CD8-positive, alpha-beta memory T cell (primary cell): Measurements from ENCODE around the gene GNAI2. TPM values are rescaled to one million over a fixed set of nuclear protein-coding genes. Genes with fewer than 3 reads are reported as not detected.
A peak's percentile ranks its signal among the peaks of the same experiment; 100 is the strongest.

Experiments used
- CTCF ChIA-PET: fragments of 350-600 bp; sonication (Branson Sonifier 250); formaldehyde crosslinking; loops from one replicate; lab custom pipeline; 2021; ENCODE audit warnings: antibody characterized with exemption; lab: Charles Lee
- POLR2A ChIA-PET: fragments of 350-600 bp; sonication (Branson Sonifier 250); formaldehyde crosslinking; loops from one replicate; lab custom pipeline; 2021; ENCODE audit warnings: antibody characterized with exemption; lab: Charles Lee
- DNase-seq, 5 donors: peaks; one replicate each; pipeline versions ENCODE4 v3.0.0 to v3.0.0-alpha.2; 2020 to 2022; ENCODE audit warnings: mixed read lengths in 1 of 5
- H3K27ac ChIP-seq: one replicate; pipeline ENCODE4 v1.7.0; 2013; ENCODE audit warnings: low read depth, mild to moderate bottlenecking, low read length, moderate library complexity
- H3K27me3 ChIP-seq: 2 replicates; pipeline ENCODE4 v1.7.0; 2013; ENCODE audit warnings: low read length, mild to moderate bottlenecking; ENCODE audit not compliant: insufficient read depth, poor library complexity, severe bottlenecking
- H3K36me3 ChIP-seq: 2 replicates; pipeline ENCODE4 v1.7.0; 2013; ENCODE audit warnings: mild to moderate bottlenecking, low read length, moderate library complexity; ENCODE audit not compliant: insufficient read depth
- H3K4me1 ChIP-seq: 2 replicates; pipeline ENCODE4 v1.7.0; 2013; ENCODE audit warnings: mild to moderate bottlenecking, low read length, moderate library complexity; ENCODE audit not compliant: insufficient read depth
- H3K4me3 ChIP-seq: 2 replicates; pipeline ENCODE4 v1.7.0; 2013; ENCODE audit warnings: mild to moderate bottlenecking, low read length
- H3K9me3 ChIP-seq: 2 replicates; pipeline ENCODE4 v1.7.0; 2013; ENCODE audit warnings: mild to moderate bottlenecking, low read length
- H3K27ac Mint-ChIP-seq, 8 donors: one replicate each; pipeline ENCODE4 v1.8.0; 2020 to 2021; ENCODE audit warnings: mixed read lengths in 8 of 8, mild to moderate bottlenecking in 6 of 8, inconsistent platforms in 3 of 8, moderate library complexity in 3 of 8
- H3K27me3 Mint-ChIP-seq, 2 donors: one replicate each; pipeline ENCODE4 v1.8.0; 2020 to 2021; ENCODE audit warnings: mixed read lengths in 2 of 2, mild to moderate bottlenecking in 1 of 2, moderate library complexity in 1 of 2
- H3K36me3 Mint-ChIP-seq, 3 donors: one replicate each; pipeline ENCODE4 v1.8.0; 2020 to 2021; ENCODE audit warnings: mixed read lengths in 3 of 3, inconsistent platforms in 1 of 3, mild to moderate bottlenecking in 1 of 3
- H3K4me1 Mint-ChIP-seq, 3 donors: one replicate each; pipeline ENCODE4 v1.8.0; 2020 to 2021; ENCODE audit warnings: mixed read lengths in 3 of 3, inconsistent platforms in 1 of 3, mild to moderate bottlenecking in 1 of 3
- H3K4me3 Mint-ChIP-seq, 7 donors: one replicate each; pipeline ENCODE4 v1.8.0; 2020 to 2021; ENCODE audit warnings: mixed read lengths in 7 of 7, mild to moderate bottlenecking in 6 of 7, moderate library complexity in 4 of 7, inconsistent platforms in 2 of 7
- H3K9me3 Mint-ChIP-seq, 5 donors: one replicate each; pipeline ENCODE4 v1.8.0; 2020 to 2022; ENCODE audit warnings: mixed read lengths in 5 of 5, mild to moderate bottlenecking in 3 of 5, moderate library complexity in 2 of 5, inconsistent platforms in 1 of 5
- polyA plus RNA-seq: library from polyadenylated mRNA; unstranded; fragments of 300-500 nt; fragmentation: Illumina TruSeq; gene quantifications from one replicate; pipeline ENCODE4 v1.2.3, GENCODE V29; 2021
- total RNA-seq, 2 experiments: library from RNA; stranded (reverse); gene quantifications; one replicate each; pipeline ENCODE4 v1.2.3, GENCODE V29; 2021

The GNAI2 gene
- total and polyA plus RNA-seq, 3 experiments from 2014 or later: 259 to 665 (median 265) TPM

GRCh38 chr3:50193286-50193685 is 42.7 kb upstream of the GNAI2 start:
- Histone ChIP-seq H3K4me1 (peaks cover 21% of the 10 kb centered on the region), H3K27ac (no peak overlapping the region), H3K36me3 (no peaks in the 10 kb centered on the region), H3K9me3 (no peaks in the 10 kb centered on the region), H3K4me3 (no peak overlapping the region), H3K27me3 (peaks cover 23% of the 10 kb centered on the region)
- peaks cover 7 to 13% of the 10 kb centered on the region in 2 donors for H3K27me3 Mint-ChIP-seq
- H3K4me1 Mint-ChIP-seq: peaks cover 4 to 22% (median 7%) of the 10 kb centered on the region in 3 donors
- no peak for DNase-seq
- no peaks in the 10 kb centered on the region for H3K36me3 Mint-ChIP-seq
- POLR2A ChIA-PET: interaction anchor here (2.1 kb wide), 1 partner anchor 33 kb away, joined by 7 read pairs; no protein-coding TSS in a partner anchor
- peak overlapping the region in 1 of 7 donors; percentile 78 for H3K4me3 Mint-ChIP-seq
- CTCF ChIA-PET: interaction anchor here (0.8 to 7.2 kb wide), 14 partner anchors 8 to 134 kb away, joined by 3 to 266 read pairs (median 14); partner anchors contain the start of genes GNAI2, LSMEM2, SLC38A3 and TUSC2
- no peaks in the 10 kb centered on the region for H3K9me3 Mint-ChIP-seq
- H3K27ac Mint-ChIP-seq: no peak overlapping the region

- no peak for DNase-seq
- Mint-ChIP-seq H3K4me1 (peaks cover 4 to 22% (median 7%) of the 10 kb centered on the region in 3 donors), H3K4me3 (peak overlapping the region in 3 of 7 donors; percentile 45 to 56 (median 54)), H3K27ac (no peak overlapping the region), H3K9me3 (no peaks in the 10 kb centered on the region), H3K27me3 (peaks cover 7 to 13% of the 10 kb centered on the region in 2 donors), H3K36me3 (no peaks in the 10 kb centered on the region)
- ChIA-PET CTCF (interaction anchor here (0.5 to 7.2 kb wide), 20 partner anchors 8 to 881 kb away, joined by 3 to 266 read pairs (median 11); partner anchors contain the start of genes GNAI2, LSMEM2, SLC38A3 and TUSC2), POLR2A (interaction anchor here (1.3 to 2.1 kb wide), 2 partner anchors 32 to 53 kb away, joined by 6 to 7 read pairs; no protein-coding TSS in a partner anchor)
- H3K9me3 ChIP-seq: no peaks in the 10 kb centered on the region
- H3K27ac ChIP-seq: no peak overlapping the region
- H3K4me1 ChIP-seq: peaks cover 21% of the 10 kb centered on the region
- no peaks in the 10 kb centered on the region for H3K36me3 ChIP-seq
- H3K27me3 ChIP-seq: peaks cover 23% of the 10 kb centered on the region
- H3K4me3 ChIP-seq: no peak overlapping the region
These were observed 42.3 kb upstream of the GNAI2 start for GRCh38 chr3:50193746-50194127.

- Histone ChIP-seq H3K27me3 (peaks cover 23% of the 10 kb centered on the region), H3K4me3 (peak overlapping the region; percentile 26), H3K9me3 (no peaks in the 10 kb centered on the region), H3K36me3 (no peaks in the 10 kb centered on the region), H3K27ac (no peak overlapping the region), H3K4me1 (peaks cover 21% of the 10 kb centered on the region)
- H3K27me3 Mint-ChIP-seq: peaks cover 7 to 16% of the 10 kb centered on the region in 2 donors
- POLR2A ChIA-PET: interaction anchor here (1.3 to 2.1 kb wide), 2 partner anchors 32 to 52 kb away, joined by 6 to 7 read pairs; no protein-coding TSS in a partner anchor
- peak overlapping the region in 6 of 8 donors; percentile 37 to 80 (median 68) for H3K27ac Mint-ChIP-seq
- H3K36me3 Mint-ChIP-seq: no peaks in the 10 kb centered on the region
- H3K4me3 Mint-ChIP-seq: peak overlapping the region; percentile 12 to 77 (median 61)
- no peaks in the 10 kb centered on the region for H3K9me3 Mint-ChIP-seq
- CTCF ChIA-PET: interaction anchor here (0.5 to 7.2 kb wide), 38 partner anchors 9 to 882 kb away, joined by 3 to 266 read pairs (median 4); partner anchors contain the start of genes GNAI2, LSMEM2 and SLC38A3
- peak; percentile 75 to 92 (median 83) for DNase-seq
- H3K4me1 Mint-ChIP-seq: peaks cover 4 to 22% (median 7%) of the 10 kb centered on the region in 3 donors
These were observed 41.7 kb upstream of the GNAI2 start for GRCh38 chr3:50194128-50194902.

GRCh38 chr3:50194903-50195500 is 41.0 kb upstream of the GNAI2 start:
- DNase-seq: peak in 2 of 5 donors; percentile 30 to 36
- peaks cover 7 to 17% of the 10 kb centered on the region in 2 donors for H3K27me3 Mint-ChIP-seq
- H3K4me3 Mint-ChIP-seq: peak overlapping the region; percentile 12 to 77 (median 61)
- H3K4me1 Mint-ChIP-seq: peaks cover 4 to 22% (median 7%) of the 10 kb centered on the region in 3 donors
- peak overlapping the region; percentile 26 for H3K4me3 ChIP-seq
- H3K36me3 ChIP-seq: no peaks in the 10 kb centered on the region
- peak overlapping the region in 7 of 8 donors; percentile 37 to 80 (median 64) for H3K27ac Mint-ChIP-seq
- POLR2A ChIA-PET: interaction anchor here (1.3 to 2.1 kb wide), 2 partner anchors 31 to 51 kb away, joined by 6 to 7 read pairs; no protein-coding TSS in a partner anchor
- peaks cover 21% of the 10 kb centered on the region for H3K4me1 ChIP-seq
- H3K9me3 Mint-ChIP-seq: no peaks in the 10 kb centered on the region
- H3K27me3 ChIP-seq: peaks cover 23% of the 10 kb centered on the region
- no peaks in the 10 kb centered on the region for H3K9me3 ChIP-seq
- H3K36me3 Mint-ChIP-seq: no peaks in the 10 kb centered on the region
- CTCF ChIA-PET: interaction anchor here (0.7 to 7.2 kb wide), 35 partner anchors 9 to 216 kb away, joined by 3 to 266 read pairs (median 5); partner anchors contain the start of genes GNAI2, LSMEM2 and SLC38A3
- H3K27ac ChIP-seq: no peak overlapping the region

GRCh38 chr3:50195501-50196252 is 40.3 kb upstream of the GNAI2 start:
- no peak overlapping the region for H3K27ac ChIP-seq
- no peak overlapping the region for H3K27ac Mint-ChIP-seq
- peaks cover 8 to 18% of the 10 kb centered on the region in 2 donors for H3K27me3 Mint-ChIP-seq
- peaks cover 23% of the 10 kb centered on the region for H3K27me3 ChIP-seq
- peaks cover 21% of the 10 kb centered on the region for H3K4me1 ChIP-seq
- peaks cover 4 to 22% (median 7%) of the 10 kb centered on the region in 3 donors for H3K4me1 Mint-ChIP-seq
- no peaks in the 10 kb centered on the region for H3K9me3 Mint-ChIP-seq
- DNase-seq: no peak
- ChIA-PET CTCF (interaction anchor here (1.0 to 7.2 kb wide), 20 partner anchors 8 to 149 kb away, joined by 3 to 266 read pairs (median 10); partner anchors contain the start of genes GNAI2, LSMEM2 and SLC38A3), POLR2A (no interaction called here)
- no peaks in the 10 kb centered on the region for H3K9me3 ChIP-seq
- no peaks in the 10 kb centered on the region for H3K36me3 ChIP-seq
- no peaks in the 10 kb centered on the region for H3K36me3 Mint-ChIP-seq
- H3K4me3 ChIP-seq: no peak overlapping the region
- H3K4me3 Mint-ChIP-seq: peak overlapping the region in 1 of 7 donors; percentile 61

- H3K36me3 ChIP-seq: no peaks in the 10 kb centered on the region
- POLR2A ChIA-PET: no interaction called here
- peaks cover 23% of the 10 kb centered on the region for H3K27me3 ChIP-seq
- H3K9me3 Mint-ChIP-seq: no peaks in the 10 kb centered on the region
- no peak overlapping the region for H3K4me3 ChIP-seq
- peak overlapping the region in 1 of 7 donors; percentile 9 for H3K4me3 Mint-ChIP-seq
- no peak overlapping the region for H3K27ac Mint-ChIP-seq
- CTCF ChIA-PET: interaction anchor here (1.2 to 7.2 kb wide), 7 partner anchors 13 to 77 kb away, joined by 3 to 266 read pairs (median 37); no protein-coding TSS in a partner anchor
- H3K27me3 Mint-ChIP-seq: peaks cover 14 to 25% of the 10 kb centered on the region in 2 donors
- no peak overlapping the region for H3K27ac ChIP-seq
- peaks cover 21% of the 10 kb centered on the region for H3K4me1 ChIP-seq
- H3K36me3 Mint-ChIP-seq: peaks cover 0 to 3% (median 0%) of the 10 kb centered on the region in 3 donors
- H3K9me3 ChIP-seq: no peaks in the 10 kb centered on the region
- DNase-seq: no peak
- H3K4me1 Mint-ChIP-seq: peaks cover 4 to 22% (median 7%) of the 10 kb centered on the region in 3 donors
These were observed 39.7 kb upstream of the GNAI2 start for GRCh38 chr3:50196253-50196801.
